GM18861 (cell line): ENCODE results near the gene ARHGEF16.

Experiments
- ATAC-seq: cut with Tn5 transposase; IDR thresholded peaks from one replicate; pipeline ENCODE4 v1.9.1; 2021; ENCODE audit not compliant: unreplicated experiment

Gene ARHGEF16

DNA sequence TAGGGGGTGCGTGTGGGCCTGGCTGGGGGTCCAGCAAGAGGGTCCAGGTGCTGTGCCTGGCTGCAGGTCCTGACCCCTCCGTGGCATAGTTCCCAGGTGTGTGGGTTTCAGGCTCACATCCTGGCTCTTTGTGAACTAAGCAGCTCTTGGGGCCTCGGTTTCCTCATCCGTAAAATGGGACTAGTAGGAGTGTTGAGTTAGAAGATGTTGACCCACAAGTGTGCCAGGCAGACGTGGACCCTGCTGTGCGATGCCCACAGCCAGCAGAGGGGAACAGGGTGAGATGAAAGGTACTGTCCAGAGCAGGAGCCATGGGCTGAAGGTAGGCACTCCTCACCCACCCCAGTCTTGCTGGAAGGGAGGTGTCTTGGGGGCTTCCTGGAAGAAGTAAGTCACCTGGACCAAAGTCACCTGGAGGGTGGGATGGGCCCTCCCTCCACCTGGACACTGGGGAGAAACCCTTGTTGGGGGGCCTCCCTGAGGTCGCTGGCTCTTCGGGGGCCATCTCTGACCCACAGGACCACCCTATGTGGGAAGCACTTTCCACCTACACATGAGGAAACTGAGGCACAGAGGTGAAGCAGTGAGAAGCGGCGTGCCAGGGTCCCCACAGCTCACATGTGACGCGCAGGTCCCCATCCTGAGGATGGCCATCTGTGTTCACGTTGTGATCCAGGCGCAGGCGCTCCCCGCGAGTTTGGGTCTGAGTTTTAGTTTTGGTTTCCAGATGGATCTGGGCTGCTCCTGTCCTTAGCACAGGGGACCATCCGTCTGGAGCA lies 1.4 kb downstream of the ARHGEF16 start:
- no peak for ATAC-seq

DNA sequence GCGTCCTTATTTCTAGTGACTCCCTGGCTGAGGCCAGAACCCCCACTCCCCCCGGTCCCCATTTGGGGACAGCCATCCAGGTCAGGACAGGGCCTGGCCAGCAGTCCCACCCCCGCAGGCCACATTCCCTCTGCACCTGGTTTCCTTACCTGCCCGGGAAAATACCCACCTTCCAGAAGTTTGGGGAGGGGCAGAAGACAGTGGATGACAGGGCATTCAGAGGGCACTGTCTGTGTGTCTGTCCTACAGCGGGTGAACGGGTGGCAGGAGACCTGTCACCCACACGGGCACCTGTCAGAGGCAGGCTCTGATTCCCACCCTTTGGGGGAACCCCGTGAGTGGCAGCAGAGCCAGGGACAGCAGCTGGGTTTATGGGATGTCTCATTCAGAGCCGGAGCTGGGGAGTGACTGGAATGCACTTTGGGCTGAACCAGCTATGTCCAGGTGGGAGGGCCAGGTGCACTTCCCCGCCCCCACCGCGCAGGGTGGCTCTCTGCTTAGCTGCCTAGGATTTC lies 2.0 kb downstream of the ARHGEF16 start:
- ATAC-seq, result no peak

DNA sequence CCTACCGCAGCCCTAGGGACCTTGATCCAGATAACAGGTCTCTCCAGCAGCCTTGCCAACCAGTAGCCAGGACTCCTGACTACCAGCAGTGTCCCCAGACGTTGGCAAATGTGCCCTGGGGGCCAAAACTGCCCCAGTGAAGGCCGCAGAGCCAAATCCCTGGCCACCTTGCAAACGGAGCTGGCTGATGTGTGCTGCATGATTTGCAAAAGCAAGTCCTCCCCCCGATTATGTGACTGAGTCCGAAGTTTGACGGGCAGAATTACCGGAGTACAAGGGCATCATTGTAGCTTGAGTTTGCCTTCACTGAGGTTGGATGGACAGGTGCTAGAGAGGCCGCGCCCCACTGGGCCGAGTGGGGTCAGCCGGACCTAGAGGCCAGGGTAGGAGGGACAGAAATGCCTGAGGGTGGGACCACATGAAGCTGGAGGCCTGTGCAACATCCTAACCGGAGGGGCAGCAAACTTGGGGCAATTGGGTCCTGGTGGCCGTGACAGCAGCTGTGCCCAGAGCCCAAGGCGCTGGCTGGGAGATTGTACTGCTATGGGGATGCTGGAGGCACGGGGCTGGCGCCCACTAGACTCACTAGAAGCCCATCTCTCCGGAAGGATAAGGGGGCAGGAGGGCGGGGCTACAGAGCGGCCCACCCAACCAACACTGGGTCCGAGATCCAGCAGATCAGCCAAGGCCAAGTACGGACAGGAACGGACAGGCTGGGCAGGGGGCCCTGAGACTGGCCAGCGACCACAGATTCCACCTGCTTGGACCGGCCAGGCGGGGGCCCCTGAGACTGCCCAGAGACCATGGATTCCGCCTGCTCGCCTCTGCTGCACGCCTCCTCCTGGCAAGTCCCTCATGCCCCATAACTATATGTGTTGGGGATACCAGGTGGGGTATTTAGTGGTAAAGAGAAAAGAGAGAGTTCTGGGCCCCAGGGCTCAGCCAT lies 2.8 kb downstream of the ARHGEF16 start:
- ATAC-seq, result no peak

DNA sequence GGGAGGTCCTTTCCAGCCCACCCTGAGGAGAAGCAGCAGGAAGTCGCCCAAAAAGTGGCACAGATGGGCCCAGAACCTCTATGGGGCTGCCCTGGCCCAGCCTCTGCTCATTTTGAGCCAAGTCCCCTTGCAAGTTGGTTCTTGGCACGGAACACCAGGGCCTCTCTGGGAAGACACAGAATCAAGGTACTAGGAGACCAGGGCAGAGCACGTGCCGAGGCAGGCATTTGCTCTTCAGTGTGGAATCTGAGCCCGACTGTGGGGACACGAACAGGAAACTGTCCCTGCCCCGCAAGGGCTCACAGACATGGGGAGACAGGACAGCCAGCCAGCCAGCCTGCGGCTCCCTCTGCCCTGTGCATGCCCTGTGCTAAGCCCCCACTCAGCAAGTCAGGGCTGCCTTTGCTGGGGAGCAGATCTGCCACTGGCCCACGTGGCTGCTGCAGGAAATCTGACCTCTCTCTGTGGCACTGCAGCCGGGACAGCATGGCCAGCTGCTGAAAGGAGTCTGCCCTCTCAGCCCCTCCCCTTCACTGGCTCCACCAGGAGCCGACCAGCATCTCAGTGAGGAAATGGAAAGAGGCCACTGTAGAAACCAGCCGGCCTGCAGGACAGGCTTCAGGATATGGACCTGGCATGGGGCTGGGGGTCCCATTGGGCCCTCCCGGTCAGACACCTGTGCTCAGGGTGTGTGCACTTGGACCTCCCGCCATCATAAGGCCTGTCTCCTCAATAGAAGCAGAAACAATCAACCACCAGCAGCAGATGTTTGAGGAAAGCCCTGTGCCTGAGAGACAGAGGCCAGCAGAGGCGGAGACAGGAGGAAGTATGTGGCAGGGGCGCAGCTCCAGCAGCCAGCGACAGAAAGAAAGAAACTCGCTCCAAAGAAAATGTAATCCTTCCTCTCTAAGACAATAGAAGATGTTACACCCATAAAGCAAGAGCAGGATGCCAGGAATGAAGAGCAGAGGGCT lies 3.7 kb downstream of the ARHGEF16 start:
- no peak for ATAC-seq

DNA sequence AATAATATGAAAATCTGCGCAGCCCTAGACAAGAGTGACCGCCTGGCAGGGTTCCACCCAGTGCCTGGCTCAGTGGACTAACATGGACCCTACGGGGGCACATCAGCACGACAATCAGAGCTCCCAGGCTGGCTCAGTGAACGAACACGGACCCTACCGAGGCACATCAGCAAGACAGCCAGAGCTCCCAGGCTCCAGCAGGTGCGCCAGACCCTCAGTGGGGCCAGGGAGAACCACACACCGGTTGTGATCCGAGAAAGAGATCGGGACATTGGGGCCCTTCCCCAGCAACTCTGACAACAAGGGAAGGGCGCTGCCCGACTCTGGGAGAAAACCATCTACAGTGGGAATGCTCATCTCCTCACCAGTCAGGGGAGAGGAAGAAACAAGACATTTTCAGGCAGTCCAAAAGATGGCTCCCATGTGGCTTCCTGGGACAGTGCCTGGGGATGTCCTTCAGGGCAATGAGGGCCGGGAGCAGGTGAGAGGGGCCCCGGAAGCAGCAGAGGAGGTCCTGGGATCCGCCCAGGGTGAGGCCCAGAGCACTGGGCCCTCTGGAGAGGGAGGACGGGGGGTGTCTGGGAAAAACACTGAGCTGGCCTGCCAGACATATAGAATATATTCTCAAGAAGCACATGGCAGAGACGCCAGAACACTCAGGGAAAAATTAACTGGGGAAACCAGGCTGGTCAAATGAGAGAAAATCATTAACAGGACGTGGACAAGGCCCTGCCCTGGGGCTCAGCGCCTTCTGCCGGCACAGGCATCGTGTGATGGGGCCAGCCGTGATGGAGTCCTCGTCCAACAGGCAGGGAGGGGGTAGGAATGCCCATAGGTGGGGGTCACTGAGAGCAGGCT lies 4.8 kb downstream of the ARHGEF16 start:
- ATAC-seq, result no peak

DNA sequence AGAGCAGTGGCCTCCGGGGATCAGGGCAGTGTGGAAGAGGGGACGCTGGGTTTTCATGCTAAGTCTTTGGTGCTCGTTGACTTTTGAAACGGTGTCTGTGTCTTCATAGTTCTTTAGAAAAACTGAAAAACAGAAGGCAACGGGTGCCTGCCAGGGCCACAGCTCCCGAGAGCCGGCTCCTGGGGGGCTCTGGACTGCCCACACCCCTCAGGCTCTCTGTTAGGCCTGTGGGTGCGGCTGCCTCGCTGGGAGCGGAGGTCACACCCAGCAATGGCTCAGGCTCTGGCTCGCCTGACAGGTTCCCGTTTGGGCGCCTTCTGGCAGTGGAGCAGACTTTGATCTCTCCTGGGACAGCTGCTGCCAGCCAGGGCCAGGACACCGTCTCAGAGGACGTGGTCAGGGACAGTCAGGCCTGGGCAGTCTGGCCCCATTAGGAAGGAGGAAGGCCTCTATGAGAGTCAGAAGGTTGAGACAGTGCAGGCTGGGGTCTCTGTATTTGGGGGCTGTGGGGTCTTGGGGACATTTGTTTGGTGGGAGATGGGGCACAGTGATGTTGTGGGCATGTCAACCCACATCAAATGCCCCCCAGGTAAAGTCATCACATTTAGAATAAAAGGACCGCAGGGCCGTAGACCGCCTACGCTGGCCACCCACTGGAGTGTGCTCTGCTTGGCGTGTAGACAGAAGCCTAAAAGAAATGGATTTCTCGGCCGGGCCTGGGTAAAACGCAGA lies 5.6 kb downstream of the ARHGEF16 start:
- no peak for ATAC-seq

DNA sequence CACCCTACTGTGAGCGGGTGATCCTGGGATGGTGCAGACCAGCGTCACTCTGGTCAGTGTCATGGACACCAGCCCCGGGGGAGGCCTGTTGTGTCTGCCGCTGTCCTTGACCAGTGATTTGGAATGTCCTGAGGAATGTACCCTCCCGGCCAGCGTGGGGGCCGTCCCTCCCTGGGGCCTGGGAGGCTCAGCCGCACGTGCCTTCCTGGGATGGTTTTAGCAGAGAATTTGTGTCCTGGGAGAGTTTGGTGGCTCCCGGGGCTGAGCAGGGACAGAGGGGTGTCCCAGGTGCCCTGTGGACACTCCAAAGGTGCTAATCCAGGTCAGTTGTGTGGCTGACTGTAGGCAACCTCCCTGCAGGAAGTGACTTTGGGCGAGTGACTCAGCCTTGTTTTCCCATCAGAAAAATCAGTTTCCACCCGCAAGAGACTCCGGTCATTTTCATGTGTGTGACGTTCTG lies 6.2 kb downstream of the ARHGEF16 start:
- ATAC-seq, result no peak

DNA sequence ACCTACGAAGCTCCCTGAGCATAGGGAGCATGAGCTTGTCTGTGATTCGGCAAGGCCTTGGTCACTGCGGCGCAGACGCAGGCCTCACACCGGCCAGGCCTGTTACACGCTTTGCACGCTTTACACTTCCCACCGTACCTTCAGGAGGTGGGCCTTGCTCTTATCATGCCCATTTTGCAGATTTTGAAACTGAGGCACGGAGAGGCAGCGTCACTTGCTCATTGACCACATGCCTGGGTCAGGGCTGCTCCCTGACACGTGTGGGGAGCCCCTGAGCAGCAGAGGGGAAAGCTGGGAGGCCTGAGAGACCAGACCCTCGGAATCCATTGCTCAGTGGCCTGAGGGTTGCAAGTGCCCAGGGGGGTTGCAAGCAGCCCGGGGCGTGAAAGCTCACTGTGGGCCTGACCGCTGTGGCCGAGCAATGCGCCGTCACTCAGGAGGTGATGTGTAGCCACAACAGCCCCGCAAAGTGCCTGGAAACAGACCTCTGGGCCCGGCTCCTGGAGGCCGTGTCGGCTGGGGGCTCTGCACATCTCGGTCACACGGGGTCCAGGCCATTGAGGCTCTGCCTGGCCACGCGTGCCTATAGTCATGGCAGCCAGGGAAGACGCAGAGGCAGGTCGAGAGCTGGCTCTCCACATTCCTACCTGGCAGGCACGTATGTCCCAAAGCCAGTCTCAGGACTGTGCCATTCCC lies 6.9 kb downstream of the ARHGEF16 start:
- ATAC-seq, result no peak

DNA sequence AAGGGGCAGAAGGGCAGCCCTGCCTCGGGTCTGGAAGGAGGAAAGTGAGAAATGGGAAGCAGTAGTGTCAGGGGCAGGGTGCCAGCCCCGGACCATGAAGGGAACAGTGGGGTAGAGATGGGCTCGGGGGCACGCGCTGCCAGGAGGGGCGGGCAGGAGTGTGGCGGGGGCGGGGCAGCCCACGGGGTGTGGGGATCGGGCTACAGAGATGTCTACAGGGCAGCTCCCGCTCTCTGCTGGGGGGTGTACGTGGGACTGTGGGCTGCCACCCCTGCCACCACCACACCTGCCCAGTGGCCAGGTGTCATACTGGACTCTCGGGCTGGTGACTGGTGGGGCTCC lies 7.4 kb downstream of the ARHGEF16 start:
- ATAC-seq, result no peak

DNA sequence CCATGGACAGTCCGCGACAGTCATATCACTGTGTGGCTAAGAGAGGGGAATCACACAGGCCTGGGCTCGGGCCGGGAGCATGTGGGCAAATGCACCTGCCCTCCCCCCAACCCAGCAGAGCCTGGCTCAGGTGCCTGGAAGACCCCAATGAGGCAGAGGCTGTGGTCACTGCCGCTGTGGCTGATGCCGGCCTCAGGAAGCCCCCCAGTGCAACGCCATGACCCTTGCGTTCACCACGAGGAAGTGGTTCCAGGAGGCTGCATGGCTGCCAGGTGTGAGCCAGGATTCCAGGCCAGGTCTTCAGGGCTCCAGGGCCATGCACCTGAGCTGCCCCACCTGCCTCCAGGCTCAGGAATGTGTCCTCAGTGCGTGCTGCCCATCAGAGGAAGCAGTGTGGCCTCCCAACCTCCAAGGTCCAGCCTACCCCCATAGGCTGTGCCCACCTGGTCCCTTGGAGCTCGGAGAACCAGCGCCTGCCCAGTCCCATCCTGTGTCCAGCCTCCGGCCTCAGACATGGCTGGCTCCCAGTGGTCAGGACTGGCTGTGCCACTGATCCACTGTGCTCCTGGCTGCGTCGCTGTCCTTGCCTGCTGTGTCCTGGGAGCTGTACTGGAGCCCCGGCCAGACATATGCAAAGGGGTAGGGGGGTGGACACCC lies 8.0 kb downstream of the ARHGEF16 start:
- no peak for ATAC-seq

DNA sequence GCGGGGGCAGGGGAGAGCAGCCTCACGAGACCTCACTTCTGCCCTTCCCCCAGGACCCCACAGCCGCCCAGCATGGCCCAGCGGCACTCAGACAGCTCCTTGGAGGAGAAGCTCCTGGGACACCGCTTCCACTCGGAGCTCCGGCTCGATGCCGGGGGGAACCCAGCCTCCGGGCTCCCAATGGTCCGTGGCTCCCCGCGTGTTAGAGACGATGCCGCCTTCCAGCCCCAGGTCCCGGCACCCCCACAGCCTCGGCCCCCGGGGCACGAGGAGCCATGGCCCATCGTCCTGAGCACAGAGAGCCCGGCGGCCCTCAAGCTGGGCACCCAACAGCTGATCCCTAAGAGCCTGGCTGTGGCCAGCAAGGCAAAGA lies 8.5 kb downstream of the ARHGEF16 start:
- no peak for ATAC-seq

DNA sequence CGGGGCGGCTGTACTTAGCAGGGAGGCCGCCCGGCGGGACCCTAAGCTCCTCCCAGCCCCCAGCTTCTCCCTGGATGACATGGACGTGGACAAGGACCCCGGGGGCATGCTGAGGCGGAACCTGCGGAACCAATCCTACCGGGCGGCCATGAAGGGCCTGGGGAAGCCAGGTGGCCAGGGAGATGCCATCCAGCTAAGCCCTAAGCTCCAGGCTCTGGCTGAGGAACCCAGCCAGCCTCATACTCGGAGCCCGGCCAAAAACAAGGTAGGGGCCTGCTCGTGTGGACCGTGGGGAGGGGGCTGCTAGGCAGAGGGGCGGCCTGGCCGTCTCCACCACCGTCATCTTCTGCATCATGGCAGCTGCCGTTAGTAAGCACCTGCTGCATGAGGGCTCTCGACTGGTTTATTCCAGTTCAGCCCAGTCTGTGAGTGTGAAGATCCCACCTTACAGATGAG lies 9.0 kb downstream of the ARHGEF16 start:
- ATAC-seq, result no peak

DNA sequence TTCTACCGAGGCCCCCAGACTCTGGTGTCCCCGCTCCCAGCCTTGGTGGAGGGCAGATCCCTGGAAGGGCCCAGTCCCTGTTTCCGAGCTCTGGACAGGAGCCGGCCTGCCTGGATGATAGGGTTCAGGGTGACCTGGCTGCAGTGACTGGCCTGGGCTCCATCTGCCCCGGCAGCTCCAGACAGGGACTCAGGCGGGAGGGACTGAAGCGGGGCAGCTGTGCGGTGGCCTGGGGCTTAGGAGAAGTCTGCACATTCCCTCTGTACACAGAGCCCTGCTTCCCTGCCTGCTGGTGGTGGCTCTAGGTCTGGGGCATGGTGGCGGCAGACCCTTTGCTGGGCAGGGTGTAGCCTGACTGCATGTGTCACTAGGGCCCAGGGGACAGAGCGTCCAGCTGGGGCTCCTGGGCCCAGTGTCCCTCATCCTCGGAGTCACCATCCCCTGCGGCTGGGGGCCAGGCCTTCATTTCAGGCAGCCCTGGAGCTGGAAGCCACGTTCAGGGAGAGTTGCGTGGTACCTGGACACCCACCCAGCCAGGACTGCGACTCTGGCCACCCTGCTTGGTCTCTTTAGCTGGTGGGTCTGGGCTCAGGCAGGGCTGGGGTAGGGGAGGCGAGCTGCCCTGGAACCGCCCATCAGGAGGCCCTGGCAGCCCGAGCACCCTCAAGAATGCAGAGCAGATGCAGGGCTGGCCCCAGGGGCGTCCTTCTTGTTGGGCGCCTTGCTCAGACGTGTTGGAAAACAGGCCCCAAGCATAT lies 9.6 kb downstream of the ARHGEF16 start:
- ATAC-seq, result no peak

DNA sequence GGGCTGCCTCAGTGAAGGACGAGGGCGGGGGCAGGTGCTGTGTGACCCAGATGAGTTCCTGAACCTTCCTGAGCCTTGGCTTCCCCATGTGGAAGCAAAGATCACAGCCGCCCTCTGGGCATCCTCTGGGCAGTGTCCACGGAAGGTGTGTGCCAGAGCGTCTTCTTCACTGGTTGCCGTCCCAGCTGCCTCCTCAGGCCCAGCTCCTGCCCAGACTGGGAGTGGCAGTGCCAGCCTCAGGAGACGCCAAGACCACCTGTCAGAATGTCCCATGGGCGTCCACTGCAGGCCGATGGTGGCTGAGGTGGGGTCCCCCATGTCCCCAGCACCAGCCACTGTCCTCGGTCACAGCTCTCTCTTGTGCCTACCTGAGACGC lies 10.2 kb downstream of the ARHGEF16 start:
- no peak for ATAC-seq

DNA sequence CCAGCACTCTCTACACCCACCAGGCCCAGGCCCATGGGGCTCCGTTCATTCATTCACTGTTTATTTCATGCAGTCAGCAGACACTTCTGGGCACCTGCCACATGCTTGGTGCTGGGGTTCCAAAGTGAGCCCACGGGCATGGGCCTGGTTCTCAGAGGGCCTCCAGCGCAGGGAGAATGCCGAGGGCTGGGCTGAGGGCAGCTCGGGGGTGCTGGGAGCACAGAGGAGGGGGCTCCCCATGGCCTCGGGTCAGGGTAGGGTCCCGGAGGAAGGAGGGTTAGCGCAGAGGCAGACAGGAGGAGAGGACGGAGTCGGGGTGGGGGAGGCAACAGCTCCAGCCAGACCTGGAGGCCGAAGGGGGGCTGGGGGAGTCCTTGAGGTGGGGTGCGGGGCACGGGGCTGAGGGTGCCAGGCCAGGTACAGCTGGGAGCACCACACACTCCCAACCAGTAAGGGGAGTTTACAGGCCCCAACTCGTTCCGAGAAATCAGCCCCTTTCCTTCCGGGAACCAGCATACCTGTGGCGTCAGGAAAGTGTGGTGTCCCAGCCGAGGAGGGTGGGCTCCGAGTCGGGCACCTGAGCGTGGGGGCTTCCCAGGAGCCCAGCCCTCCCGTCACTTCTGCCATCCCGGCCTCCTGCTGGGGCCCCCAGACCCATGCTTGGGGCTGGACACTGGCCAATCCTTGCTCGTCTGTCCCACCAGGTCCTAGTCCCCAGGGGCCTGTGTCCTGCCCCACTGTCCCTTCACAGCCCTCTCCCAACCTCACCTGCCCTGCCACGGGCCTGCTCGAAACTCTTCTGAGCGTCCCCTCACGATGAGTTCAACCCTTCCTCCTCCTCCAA lies 10.8 kb downstream of the ARHGEF16 start:
- no peak for ATAC-seq

DNA sequence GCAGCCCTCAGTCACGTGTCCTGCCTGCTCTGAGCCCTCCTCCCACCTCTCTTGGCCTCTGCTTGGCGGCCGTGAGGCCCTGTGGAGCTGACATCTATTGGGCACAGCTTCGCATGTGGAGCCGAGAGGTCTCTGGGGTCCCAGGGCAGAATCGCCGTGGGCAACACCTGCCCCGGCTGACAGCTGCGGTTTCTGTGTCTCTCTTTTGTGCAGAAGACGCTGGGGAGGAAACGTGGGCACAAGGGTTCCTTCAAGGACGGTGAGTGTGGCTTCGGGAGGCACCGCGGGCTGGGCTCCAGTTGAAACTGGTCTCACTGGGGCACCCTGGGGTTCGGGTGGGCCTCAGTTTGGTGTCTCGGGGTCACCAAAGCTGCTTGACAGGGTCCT lies 11.5 kb downstream of the ARHGEF16 start:
- ATAC-seq, result no peak
